Activated CD4-positive, alpha-beta T cell treated with anti-CD3 and anti-CD28 coated beads, Interleukin-2, amount 50 U/mL, for 4 hours (primary cell): Measurements from ENCODE around the gene PLA2G4B.
A peak's percentile ranks its signal among the peaks of the same experiment; 100 is the strongest.

Experiments used
- DNase-seq, 2 experiments: peaks; one replicate each; pipeline ENCODE4 v3.0.0-alpha.2; 2020

PLA2G4B gene

DNA sequence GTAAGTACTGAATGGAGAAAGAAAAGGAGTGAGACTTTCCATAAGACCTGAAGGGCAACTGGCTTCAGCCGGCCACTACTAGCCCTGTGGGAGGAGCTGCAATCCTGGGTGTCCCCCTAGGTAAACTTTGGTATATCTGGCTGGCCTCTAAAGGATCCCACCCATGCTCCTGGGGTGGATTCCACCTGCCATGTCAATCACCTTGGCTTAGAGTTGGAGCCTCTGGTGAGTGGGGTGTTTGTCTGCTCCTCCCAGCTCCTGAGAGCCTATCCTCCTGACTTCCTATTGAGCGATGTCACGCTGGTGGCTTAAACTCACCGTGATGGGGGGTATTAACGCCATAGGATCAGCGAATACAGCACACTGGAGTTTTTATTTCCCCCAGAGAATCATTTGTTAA is 52.6 kb downstream of the PLA2G4B start:
- DNase-seq: no peak

DNA sequence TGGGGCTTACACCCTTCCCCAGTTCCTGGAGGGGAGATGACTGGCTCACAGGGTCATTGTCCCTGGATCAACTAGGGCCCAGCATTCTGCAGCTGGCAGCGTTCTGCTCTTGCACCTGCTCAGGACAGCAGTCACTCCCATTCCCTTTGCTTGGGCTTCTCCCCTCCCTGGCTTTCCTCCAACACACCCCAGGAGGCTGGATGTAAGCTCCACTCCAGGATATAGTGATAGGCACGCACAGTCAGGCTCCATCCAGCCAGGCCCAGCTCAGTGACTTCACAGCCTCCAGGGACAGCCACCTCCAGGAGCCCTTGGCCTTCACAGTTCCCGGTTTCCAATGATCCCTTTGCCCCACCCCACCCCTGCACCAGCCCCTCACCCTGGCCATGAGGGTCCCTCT is 53.3 kb downstream of the PLA2G4B start:
- DNase-seq: no peak

DNA sequence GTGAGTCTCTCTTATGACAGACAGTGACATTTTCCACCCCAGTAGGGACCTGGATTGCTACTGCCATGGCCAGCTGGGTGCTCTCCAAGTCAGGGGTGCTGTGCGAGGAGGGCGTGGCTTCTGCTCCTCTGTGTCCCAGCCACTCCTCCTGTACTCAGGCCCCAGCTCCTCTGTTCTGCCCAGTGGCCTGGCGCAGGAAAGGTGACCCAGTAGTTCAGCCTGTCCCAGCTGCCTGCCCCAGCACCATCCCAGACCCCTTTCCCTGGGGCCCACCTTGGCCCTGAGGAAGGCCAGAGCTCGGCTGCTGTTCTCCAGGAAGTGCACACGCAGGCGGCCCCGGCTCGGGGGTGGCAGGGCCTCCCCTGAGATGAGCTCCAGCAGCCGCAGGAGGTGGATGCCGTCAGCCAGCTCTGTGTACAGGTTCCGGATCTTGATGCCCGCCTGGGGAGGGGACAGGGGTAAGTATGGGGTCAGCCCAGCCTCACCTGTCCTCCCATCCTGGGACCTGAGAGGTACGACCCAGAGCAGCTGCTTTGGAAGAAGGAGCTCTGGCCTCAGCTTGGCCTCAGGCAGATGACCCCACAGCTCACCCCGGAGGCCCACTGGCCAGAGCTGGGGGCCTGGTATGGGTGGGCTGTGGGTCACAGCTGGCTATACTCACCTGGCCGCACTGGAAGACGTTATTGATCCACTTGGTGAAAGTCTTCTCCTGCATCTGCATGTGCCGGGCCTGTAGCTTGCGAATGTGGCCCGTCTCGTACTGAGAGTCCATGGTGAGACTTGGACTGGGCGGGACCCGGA is 54.2 kb downstream of the PLA2G4B start:
- DNase-seq: no peak

DNA sequence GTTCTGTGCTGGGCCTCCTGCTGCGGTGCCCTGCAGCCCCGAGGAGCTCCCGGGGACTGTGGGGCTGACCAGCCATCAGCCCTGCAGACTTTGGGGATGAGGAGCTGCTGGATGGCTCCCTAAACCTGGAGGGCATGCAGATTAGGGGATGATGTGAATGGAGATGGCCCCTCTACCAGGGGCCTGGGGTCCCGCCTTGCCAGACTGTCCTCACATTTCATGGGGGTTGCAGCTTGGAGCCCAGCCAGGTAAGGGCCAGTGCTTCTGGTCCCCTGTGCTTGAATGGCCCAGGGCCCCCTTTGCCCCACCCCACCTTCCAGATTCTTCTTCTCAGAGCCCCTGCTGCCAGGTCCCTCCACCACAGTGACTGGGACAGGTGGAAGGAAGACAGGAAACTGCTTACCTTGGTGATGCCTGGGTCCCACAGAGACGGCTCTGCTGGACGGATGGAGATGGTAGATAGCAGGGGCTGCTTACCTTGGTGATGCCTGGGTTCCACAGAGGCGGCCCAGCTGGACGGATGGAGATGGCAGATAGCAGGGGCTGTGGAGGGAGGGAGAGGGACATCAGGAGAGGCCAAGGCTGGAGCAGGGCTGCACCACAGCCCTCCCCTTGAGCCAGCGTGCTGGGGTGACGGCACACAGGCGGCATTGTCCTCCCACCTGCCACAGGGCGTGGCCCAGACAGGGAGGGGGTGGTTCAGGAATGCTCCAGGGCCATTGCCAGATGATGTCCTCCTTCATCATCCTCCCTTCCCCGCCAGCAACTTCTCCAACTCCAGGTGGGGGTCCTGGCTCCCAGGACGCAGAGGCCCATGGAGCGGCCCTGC is 55.0 kb downstream of the PLA2G4B start, which contains the start of gene SPTBN5:
TSS of gene SPTBN5 (minus strand) at position 632 of the 829 bp plus-strand sequence. CDS start at position 76, 556 bp downstream.
- DNase-seq: no peak

DNA sequence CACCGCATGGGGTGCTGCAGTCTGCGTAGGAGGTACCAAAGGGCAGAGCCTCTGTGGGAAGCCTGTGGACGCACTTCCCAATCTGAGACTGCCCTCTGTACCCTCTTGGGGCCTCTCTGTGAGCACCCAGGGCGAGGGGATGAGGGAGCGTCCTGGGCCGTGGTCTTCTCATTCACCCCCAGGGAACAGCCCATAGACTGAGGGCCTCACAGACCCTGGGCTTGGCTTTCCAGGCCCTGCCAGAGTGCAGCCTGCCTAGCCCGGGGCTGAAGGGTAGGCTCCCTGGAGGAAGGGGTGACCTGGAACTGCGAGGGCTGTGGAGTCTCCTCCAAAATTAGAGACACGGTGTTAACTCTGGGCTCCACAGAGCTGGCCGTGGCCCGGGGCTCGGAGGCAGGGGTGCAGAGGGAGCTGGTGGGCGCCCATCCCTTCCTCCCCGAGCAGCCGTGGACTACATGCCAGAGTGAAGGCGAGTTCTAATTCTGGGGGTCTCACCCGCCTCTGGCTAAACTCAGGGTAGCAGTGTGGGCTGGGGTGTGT is 55.7 kb downstream of the PLA2G4B start:
- DNase-seq: no peak

DNA sequence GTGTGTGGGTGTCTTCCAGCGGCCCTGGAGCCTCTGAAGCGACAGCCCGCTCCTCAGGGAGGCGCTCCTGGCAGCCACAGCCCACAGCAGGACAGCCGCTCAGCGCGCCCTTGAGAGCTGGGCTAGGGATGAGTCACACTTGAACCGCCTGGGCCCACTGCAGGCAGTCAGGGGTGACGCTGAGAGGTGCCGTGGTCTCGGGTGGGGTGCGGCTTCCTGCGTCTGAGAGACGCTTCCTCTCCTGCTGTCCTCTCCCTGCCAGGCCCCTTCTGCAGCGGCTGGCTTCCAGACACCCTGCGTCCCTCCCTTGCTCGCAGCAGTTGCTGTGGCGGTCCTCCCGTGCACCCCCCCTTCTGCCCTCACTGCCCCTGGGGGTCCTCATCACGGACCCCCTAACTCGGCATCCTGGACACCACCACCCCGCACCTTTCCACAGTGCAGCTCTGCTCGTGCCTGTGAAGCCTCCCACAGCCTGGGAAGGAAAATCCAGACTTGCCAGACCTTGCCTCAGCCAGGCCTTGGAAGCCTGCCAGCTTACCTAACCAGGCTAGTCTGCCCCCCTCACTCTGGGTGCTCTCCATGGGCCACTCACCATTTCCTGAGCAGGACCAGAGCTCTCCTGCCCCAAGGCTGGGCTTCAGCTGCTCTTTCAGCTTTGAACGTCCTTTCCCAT is 56.3 kb downstream of the PLA2G4B start:
- DNase-seq: peak; percentile 76 to 79

DNA sequence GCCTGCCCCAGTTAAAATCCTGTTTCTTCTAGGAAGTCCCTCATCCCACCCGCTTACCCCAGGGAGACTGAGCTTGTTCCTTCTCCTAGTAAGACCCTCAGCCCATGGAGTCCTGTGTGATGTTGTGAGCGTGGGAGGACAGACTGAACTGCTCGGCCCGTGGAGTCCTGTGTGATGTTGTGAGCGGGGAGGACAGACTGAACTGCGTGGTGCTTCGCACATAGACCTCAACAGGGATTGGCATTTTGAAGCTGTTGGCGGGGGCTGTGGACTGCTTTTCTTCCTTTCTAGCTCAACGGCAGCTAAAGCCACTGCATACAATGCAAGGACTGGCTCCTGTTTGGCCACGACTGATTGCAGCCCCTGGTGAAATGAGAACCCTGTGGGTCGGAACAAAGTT is 56.8 kb downstream of the PLA2G4B start:
- DNase-seq: no peak

DNA sequence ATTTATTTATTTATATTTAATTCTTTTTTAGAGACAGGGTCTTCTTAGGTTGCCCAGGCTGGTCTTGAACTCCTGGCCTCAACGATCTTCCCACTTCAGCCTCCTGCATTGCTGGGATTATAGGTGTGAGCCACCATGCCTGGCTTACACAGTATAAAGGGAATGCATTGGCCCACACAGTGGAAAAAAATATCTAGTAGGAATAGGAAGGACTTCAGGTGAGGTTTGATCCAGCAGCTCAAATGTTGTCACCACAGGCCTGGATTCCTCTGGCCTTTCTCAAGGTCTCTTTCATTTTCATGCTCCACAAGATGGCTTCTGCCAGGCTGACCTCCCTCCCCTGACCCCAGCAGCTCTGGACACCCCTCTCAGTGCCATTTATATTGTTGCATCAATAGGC is 57.3 kb downstream of the PLA2G4B start:
- DNase-seq: no peak

DNA sequence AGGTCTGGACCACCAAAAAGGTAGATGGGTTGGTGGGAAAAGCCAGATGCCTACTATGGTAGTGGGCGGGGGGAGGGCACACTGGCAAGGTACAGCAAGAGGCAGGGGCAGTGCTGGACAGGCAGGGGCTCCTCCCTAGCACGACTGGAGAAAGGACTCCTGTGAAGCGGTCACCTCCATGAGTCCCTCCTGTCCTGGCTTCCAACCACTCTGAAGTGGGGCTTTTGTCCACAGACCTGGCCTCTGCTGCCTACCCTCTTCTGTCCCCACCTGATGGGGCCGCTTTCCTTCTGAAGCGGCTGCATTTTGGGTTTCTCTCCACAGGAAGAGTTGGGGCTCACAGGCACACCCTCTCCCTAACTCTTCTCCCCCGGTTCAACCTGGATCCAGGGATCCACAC is 57.9 kb downstream of the PLA2G4B start:
- no peak for DNase-seq

DNA sequence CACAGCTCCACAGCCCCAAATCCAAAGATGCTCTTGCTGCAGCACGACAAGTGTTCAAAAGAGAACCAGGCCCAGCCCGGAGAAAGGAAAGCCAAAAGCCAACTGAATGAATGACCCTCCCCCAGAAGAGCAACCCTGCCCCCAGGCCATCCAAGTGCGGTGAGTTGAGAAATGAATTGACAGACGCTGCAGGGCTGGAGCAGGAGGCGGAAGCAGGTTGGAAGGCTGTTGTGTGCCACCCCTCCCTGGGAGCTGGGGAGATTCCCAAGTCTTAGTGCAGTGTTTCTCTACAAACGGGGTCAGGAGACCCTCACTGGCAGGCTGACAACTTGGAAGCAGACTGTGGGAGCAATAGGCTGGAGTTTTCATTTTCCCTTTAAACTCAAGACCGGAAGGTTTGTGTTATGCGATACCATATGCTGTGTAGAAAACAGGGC is 58.7 kb downstream of the PLA2G4B start:
- no peak for DNase-seq
